Activated T-cell treated with anti-CD3 and anti-CD28 coated beads for 48 hours (primary cell): ENCODE results near the gene LRRC41.
"Not testable (repeated sequence)": the region's sequence is repeated elsewhere in the genome, so short reads cannot be mapped to it uniquely, and the experiment has no call there.

Source experiments
- DNase-seq: peaks from one replicate; pipeline ENCODE4 v3.0.0-alpha.2; 2020; ENCODE audit warnings: low read depth

Gene LRRC41

GRCh38 chr1:46242918-46243317 is 60.5 kb downstream of the LRRC41 start:
- DNase-seq, result no peak

- DNase-seq, result not testable (repeated sequence)
Observed at GRCh38 chr1:46241733-46242132, 61.7 kb downstream of the LRRC41 start.

- DNase-seq, result not testable (repeated sequence)
Observed at GRCh38 chr1:46238865-46239264, 64.6 kb downstream of the LRRC41 start.

GRCh38 chr1:46236882-46237281 is 66.5 kb downstream of the LRRC41 start:
- no peak for DNase-seq

- not testable (repeated sequence) for DNase-seq
Observed at GRCh38 chr1:46231231-46231630, 72.2 kb downstream of the LRRC41 start.
